ENCODE data around the gene BORCS6.

DNA sequence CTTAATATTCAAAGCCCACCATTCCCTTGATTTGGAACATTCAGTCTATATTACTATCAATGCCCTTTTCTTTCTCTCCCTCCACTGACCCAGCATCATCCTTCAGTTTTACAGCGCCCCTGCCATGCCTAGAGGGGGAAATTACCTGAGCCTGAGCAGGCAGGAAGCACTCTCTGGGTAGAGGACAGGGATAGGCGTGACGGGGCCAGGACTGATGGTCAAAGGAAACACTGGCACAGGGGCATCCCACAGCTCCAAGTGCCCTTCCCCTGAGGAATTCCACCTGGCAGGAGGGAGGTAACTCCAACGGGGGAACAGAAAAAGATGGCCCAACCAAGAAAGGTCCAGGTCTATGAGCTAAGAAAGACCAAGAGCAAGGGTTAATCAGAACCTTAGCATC is 47.9 kb upstream of the BORCS6 start:
- TF ChIP-seq, protein P1, sequence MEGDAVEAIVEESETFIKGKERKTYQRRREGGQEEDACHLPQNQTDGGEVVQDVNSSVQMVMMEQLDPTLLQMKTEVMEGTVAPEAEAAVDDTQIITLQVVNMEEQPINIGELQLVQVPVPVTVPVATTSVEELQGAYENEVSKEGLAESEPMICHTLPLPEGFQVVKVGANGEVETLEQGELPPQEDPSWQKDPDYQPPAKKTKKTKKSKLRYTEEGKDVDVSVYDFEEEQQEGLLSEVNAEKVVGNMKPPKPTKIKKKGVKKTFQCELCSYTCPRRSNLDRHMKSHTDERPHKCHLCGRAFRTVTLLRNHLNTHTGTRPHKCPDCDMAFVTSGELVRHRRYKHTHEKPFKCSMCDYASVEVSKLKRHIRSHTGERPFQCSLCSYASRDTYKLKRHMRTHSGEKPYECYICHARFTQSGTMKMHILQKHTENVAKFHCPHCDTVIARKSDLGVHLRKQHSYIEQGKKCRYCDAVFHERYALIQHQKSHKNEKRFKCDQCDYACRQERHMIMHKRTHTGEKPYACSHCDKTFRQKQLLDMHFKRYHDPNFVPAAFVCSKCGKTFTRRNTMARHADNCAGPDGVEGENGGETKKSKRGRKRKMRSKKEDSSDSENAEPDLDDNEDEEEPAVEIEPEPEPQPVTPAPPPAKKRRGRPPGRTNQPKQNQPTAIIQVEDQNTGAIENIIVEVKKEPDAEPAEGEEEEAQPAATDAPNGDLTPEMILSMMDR (IDR thresholded peaks at IDR 0.05): no peak
- no peak for TF ChIP-seq POLR2A (IDR thresholded peaks at IDR 0.05)
